HUES64 (cell line): Measurements from ENCODE around the gene TM9SF2.

Experiments used
- H3K27ac ChIP-seq: 2 replicates; pipeline ENCODE4 v1.7.0; 2013; ENCODE audit warnings: low read depth, low read length, inconsistent platforms
- H3K27me3 ChIP-seq: 2 replicates; pipeline ENCODE4 v1.6.1; 2013; ENCODE audit warnings: mild to moderate bottlenecking, low read length; ENCODE audit not compliant: insufficient read depth
- H3K36me3 ChIP-seq: 2 replicates; pipeline ENCODE4 v1.6.1; 2013; ENCODE audit warnings: mild to moderate bottlenecking, low read length; ENCODE audit not compliant: insufficient read depth
- H3K4me1 ChIP-seq: 2 replicates; pipeline ENCODE4 v1.6.1; 2013; ENCODE audit warnings: mild to moderate bottlenecking, low read length, moderate library complexity; ENCODE audit not compliant: insufficient read depth
- H3K4me3 ChIP-seq: 2 replicates; pipeline ENCODE4 v1.5.1; 2013; ENCODE audit warnings: mild to moderate bottlenecking, low read length, moderate library complexity
- H3K9ac ChIP-seq: 2 replicates; pipeline ENCODE4 v1.6.1; 2013; ENCODE audit warnings: mild to moderate bottlenecking, low read depth, low read length
- H3K9me3 ChIP-seq: 2 replicates; pipeline ENCODE4 v1.6.1; 2013; ENCODE audit warnings: low read depth, low read length; ENCODE audit not compliant: insufficient read depth
- WGBS: fragments of 150-250, 120-280 bp; methylation state at CpG from one replicate; pipeline ENCODE4 v1.1.7; 2013; ENCODE audit warnings: missing lambda C conversion rate; 5-methylcytosine and 5-hydroxymethylcytosine counted together

The TM9SF2 gene

DNA sequence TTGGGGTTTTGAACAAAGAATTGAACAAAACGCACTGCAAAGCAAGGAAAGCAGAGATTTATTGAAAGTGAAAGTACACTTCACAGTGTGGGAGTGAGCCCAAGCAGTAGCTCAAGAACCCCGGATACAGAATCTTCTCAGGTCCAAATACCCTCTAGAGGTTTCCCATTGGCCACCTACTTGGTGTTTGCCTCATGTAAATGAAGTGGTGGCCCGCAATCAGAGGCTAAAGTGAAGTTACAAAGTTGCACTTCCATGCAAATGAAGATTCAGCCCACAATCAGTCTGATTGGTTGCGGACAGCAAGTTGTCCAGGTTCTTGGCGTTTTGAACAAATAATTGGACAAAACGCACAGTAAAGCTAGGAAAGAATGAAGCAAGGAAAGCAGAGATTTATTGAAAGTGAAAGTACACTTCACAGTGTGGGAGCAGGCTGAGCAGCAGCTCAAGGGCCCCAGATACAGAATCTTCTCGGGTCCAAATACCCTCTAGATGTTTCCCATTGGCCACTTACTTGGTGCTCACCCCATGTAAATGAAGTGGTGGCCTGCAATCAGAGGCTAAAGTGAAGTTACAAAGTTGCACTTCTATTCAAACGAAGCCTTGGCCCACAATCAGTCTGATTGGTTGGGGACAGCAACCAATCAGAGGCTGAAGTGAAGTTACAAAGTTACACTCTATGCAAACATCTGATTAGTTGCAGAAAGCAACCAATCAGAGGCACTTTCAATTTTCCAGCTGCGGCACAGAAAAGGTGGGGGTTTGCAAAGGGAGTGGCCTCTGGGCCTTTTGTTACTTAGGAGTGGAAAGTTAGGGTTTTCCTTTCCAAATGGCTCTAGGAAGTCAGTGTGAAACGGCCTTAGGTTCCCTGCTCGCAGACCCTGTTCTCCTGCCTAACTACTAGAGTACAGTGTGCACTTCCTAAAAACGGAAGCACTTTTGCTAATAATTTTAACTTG, 4.8 kb upstream of the TM9SF2 start:
- Histone ChIP-seq H3K9ac (no peak overlapping the region), H3K27me3 (no peaks in the 10 kb centered on the region), H3K36me3 (no peaks in the 10 kb centered on the region), H3K4me1 (peaks cover 3% of the 10 kb centered on the region), H3K27ac (no peak overlapping the region; the same call in 1 of the 2 replicates), H3K4me3 (no peak overlapping the region), H3K9me3 (peaks cover 3% of the 10 kb centered on the region)
- WGBS, result 91% methylated on average over 11 of the region's 12 CpGs

DNA sequence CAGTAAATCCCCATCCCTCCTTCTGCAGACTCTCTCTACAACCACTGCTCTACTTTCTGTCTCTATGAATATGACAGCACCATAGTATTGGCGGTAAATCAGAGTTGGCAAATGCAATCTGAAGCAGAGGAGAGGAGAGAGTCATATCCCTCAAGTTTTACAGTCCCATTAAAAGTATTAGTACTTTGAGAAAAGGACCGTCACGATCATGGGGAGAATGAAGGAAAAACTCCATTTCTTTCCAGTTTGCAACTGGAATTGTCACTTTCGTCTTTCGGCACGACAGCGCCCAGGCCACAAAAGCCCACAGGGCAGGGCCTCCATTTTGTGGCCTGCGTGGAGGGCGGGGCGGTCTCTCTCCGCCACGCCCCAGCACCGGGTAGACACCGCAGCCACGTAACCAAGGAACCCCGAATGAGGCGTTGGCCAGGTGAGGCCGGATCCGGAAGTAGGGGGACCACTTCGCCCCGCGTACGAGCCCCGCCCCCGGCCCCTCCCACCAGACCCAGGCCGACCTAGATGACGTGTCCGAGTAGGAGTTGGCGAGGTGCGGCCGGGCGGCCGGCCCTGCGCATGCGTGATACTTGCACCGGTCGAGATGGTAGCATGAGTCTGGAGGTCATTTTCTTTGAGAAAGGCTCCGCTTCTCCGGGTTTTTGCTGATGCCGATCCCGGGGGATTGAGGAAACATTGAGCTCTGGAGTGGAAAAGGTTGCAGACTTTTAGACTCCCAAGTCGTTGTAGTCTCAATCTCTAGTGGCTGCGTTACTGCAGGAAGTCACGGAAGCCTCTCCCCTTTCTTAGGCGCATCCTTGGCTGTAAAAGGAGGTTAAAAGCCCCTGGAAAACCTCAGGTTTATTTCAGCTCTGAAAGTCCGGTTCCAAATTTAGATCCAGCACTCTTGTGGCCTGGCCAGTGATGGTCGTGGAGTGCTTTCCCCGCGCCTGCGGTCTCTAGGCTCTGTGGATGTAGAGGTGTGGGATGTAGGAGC, 2.8 kb upstream of the TM9SF2 start:
- Histone ChIP-seq H3K9ac (peak overlapping the region; percentile 90), H3K4me3 (peak overlapping the region; percentile 82), H3K4me1 (peaks cover 12% of the 10 kb centered on the region), H3K9me3 (no peaks in the 10 kb centered on the region), H3K27ac (peak overlapping the region; percentile 94), H3K36me3 (no peaks in the 10 kb centered on the region), H3K27me3 (no peaks in the 10 kb centered on the region)
- WGBS, result 12% methylated on average over 50 of the region's 50 CpGs

DNA sequence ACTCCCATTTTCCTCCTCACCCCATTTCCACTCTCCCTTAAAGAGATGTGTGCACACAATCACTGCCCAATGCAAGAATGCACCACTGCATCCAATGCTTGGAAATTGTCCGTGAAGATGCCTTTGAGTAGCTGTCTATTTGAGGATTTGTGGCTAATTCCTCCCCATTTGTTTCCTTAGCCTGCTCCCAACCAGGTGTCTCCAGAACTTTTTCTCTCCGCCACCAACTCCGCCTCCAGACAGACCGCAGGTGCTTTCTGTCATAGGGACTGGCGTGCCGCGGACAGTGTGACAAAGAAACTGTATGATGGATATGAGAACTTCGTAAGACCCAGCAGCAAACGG, 461 bp upstream of the TM9SF2 start:
- Histone ChIP-seq H3K9me3 (no peaks in the 10 kb centered on the region), H3K4me1 (peaks cover 12% of the 10 kb centered on the region)
- WGBS, result 2% methylated on average over 9 of the region's 9 CpGs

DNA sequence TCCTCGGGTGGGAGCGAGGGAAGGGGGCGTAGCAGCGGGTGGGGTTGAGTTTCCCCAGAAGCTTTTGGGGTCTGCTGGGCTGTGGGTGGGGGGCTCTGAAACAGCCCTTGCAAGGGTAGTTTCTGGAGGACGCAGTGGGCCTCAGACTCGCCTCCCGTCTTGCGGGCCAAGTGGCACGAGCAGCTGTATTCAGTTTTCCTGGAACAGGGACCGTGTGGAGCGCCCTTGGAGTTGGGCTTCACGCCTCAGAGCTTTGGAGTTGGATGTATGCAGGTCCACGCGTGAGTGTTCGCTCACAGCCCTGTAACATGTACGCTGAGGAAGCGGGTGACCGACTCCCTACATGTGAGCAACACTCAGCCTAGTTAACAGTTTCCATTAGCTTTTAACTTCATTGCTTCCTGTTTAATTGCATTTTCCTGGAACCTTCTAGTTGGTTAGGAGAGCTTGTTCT, 603 bp downstream of the TM9SF2 start:
- Histone ChIP-seq H3K27ac (peak overlapping the region; percentile 88), H3K36me3 (peaks cover 4% of the 10 kb centered on the region; the same call in 1 of the 2 replicates), H3K9me3 (no peaks in the 10 kb centered on the region), H3K4me1 (peaks cover 12% of the 10 kb centered on the region), H3K9ac (peak overlapping the region; percentile 81), H3K4me3 (peak overlapping the region; percentile 90), H3K27me3 (no peaks in the 10 kb centered on the region)
- under 1% methylated on average over 18 of the region's 18 CpGs for WGBS

More for the DNA sequence above, 461 bp upstream of the TM9SF2 start:
- peak overlapping the region; percentile 85 for H3K27ac ChIP-seq
- no peaks in the 10 kb centered on the region for H3K36me3 ChIP-seq
- H3K9ac ChIP-seq, result peak overlapping the region; percentile 67
- H3K4me3 ChIP-seq, result peak overlapping the region; percentile 90
- no peaks in the 10 kb centered on the region for H3K27me3 ChIP-seq

DNA sequence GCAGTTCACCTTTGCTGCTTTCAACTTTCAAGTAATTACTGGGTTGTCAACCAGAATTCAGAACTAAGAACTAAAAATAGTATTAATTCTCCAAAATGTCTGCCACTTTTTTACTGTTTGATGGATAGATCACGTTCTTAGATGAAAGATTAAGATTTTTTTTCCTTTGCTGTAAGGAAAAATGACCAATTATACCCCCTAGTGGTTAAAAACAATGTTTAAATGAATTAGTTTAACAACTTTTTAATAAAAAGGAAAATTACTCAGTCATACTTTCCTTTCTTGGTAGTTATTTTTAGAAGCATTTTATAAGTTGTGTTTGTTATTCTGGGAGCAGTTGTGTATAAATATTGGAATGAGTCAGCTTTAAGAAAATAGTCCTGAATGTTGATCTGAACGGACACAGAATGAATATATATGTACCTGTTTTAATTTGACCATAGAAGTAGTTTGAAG, 4.6 kb downstream of the TM9SF2 start:
- Histone ChIP-seq H3K9me3 (peaks cover 23% of the 10 kb centered on the region), H3K4me1 (peaks cover 9% of the 10 kb centered on the region), H3K9ac (no peak overlapping the region), H3K27me3 (no peaks in the 10 kb centered on the region), H3K36me3 (peaks cover 38% of the 10 kb centered on the region), H3K4me3 (no peak overlapping the region), H3K27ac (no peak overlapping the region)
- 96% methylated on average over 1 of the region's 2 CpGs for WGBS

DNA sequence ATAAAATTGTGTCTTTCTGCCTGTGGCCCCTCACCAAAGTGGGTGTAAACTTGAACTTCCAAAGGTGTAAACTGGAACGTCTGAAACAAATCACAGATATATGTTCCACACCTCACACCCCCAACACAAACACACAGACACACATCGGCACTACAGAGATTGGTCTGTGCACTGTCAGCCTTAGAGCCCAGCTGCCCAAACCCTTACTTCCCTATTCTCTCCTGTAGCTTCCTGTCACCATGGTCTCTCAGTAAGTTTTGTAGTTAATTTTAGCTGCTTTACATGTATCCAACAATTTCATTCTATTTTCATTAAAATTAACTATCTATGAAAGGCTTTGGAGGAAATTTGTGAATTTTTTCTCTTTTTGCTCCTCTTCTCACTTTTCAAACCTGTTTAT, 5.4 kb downstream of the TM9SF2 start:
- H3K27ac ChIP-seq, result no peak overlapping the region
- WGBS, result 93% methylated on average over 2 of the region's 2 CpGs
- no peak overlapping the region for H3K9ac ChIP-seq
- H3K27me3 ChIP-seq, result no peaks in the 10 kb centered on the region
- peaks cover 23% of the 10 kb centered on the region for H3K9me3 ChIP-seq
- peaks cover 9% of the 10 kb centered on the region for H3K4me1 ChIP-seq
- no peak overlapping the region for H3K4me3 ChIP-seq
- H3K36me3 ChIP-seq, result peaks cover 38% of the 10 kb centered on the region

DNA sequence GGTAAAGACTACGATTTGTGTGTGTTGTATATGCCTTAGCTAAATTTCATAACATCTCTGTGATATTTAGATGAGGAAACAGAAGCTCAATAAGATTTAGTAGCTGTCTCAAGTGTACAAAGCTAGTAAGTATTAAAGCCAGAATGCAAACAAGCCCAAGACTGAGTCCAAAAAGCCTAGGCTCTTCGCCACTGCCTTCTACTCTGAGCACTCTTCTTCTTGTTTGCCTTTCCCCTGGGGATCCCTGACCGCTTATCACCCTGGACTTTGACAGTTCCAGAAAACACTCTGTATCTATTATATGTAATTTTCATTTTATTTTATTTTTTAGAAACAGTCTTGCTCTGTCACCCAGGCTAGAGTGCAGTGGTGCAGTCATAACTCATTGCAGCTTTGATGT, 5.8 kb downstream of the TM9SF2 start:
- Histone ChIP-seq H3K9me3 (peaks cover 23% of the 10 kb centered on the region), H3K27me3 (no peaks in the 10 kb centered on the region), H3K4me1 (peaks cover 9% of the 10 kb centered on the region), H3K36me3 (peaks cover 38% of the 10 kb centered on the region), H3K27ac (no peak overlapping the region), H3K4me3 (no peak overlapping the region), H3K9ac (no peak overlapping the region)
- WGBS, result 98% methylated on average over 2 of the region's 3 CpGs

DNA sequence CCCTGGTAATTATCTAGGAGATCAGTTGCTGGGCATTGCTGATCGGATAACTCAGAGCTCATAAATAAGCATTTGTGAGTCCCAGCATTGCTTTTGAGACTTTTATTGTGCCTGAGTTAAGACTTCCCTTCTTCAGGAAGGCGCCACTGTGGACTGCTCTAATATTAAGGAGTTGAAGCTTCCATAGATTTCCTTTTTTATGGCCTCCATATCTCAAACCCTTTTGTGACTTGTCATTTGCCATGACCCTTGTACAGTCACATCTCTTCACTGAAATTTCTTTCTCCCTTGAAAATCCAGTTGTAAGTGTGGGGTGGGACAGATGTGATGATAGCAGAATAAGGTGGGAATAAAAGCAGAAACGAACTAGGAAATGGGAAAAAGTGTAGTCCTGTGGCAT, 6.3 kb downstream of the TM9SF2 start:
- peaks cover 23% of the 10 kb centered on the region for H3K9me3 ChIP-seq
- H3K4me1 ChIP-seq, result peaks cover 6% of the 10 kb centered on the region
- H3K4me3 ChIP-seq, result no peak overlapping the region
- no peak overlapping the region for H3K27ac ChIP-seq
- H3K27me3 ChIP-seq, result no peaks in the 10 kb centered on the region
- WGBS, result 93% methylated on average over 3 of the region's 3 CpGs
- no peak overlapping the region for H3K9ac ChIP-seq
- peaks cover 38% of the 10 kb centered on the region for H3K36me3 ChIP-seq

DNA sequence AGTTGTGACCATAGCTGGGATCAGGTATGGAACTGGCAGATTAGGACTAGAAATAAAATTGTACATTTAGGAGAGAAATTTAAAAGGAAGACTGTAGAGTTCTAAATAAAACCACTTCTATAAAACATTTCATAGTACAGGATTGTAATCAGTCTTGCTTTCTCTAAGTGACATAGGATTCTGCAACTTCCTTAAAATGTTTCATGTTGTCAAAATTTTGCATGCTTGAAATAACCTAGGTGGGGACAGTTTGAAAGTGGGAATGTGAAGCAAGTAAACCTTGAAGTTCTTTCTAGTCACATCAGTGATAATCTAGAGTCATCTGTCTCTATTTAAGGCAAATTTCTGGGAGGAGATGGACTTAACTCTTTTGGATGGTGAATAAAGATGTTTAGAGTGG, 6.7 kb downstream of the TM9SF2 start:
- no peak overlapping the region for H3K4me3 ChIP-seq

DNA sequence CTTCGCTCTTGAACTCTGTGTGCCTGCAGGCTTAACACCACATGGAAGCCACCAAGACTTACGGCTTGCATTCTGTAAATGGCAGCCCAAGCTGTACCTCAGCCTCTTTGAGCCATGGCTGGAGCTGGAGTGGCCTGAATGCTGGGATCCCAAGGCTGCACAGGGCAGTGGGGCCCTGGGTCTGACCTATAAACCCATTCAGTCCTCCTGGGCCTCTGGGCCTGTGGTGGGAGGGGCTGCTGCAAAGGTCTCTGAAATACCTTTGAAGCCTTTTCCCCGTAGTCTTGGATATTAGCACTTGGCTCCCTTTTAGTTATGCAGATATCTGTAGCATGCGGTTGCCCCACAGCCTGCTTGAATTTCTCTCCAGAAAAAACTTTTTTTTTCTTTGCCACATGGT, 8.2 kb downstream of the TM9SF2 start:
- 96% methylated on average over 4 of the region's 4 CpGs for WGBS
- Histone ChIP-seq H3K27ac (no peak overlapping the region), H3K27me3 (no peaks in the 10 kb centered on the region), H3K4me3 (no peak overlapping the region), H3K9me3 (peaks cover 23% of the 10 kb centered on the region), H3K9ac (no peak overlapping the region), H3K36me3 (peaks cover 38% of the 10 kb centered on the region), H3K4me1 (no peaks in the 10 kb centered on the region)

More for the DNA sequence above, 6.7 kb downstream of the TM9SF2 start:
- Histone ChIP-seq H3K9me3 (peaks cover 23% of the 10 kb centered on the region), H3K27ac (no peak overlapping the region), H3K9ac (no peak overlapping the region), H3K27me3 (no peaks in the 10 kb centered on the region), H3K36me3 (peaks cover 38% of the 10 kb centered on the region), H3K4me1 (peaks cover 2% of the 10 kb centered on the region; the same call in 1 of the 2 replicates)

DNA sequence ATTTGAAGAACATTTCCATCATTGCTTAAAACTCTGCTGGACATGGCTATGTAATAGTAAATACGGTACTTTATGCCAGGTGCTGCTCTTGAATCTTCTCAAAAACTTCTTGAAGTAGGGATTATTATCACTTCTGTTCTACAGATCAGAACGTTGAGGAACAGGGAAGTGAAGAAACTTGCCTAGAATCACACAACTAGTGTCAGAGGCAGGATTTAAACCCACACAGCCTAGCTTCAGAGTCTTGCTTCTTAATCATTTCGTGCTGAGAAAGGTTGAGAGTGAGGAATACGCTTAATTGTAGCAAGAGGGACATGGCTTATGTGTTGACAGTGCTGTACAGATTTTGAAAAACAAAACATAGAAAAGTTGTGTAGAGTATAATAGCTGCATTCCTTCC, 13.5 kb downstream of the TM9SF2 start:
- no peaks in the 10 kb centered on the region for H3K27me3 ChIP-seq
- peaks cover 2% of the 10 kb centered on the region for H3K9me3 ChIP-seq
- H3K9ac ChIP-seq, result no peak overlapping the region
- H3K4me3 ChIP-seq, result no peak overlapping the region
- H3K36me3 ChIP-seq, result peaks cover 31% of the 10 kb centered on the region
- no peak overlapping the region for H3K27ac ChIP-seq
- no peaks in the 10 kb centered on the region for H3K4me1 ChIP-seq
- WGBS, result 96% methylated on average over 4 of the region's 4 CpGs
